Measurements from ENCODE around the gene HOXC10.

The HOXC10 gene

GRCh38 chr12:53977596-53978445 lies 7.1 kb upstream of the HOXC10 start:
- no peak for DNase-seq (ENCODE audit: low spot score)

GRCh38 chr12:53978477-53979356 lies 6.2 kb upstream of the HOXC10 start:
- DNase-seq (ENCODE audit: low spot score), result no peak

GRCh38 chr12:53980104-53980801 lies 4.7 kb upstream of the HOXC10 start:
- no peak for DNase-seq (ENCODE audit: low spot score)

GRCh38 chr12:53980802-53981496 lies 4.0 kb upstream of the HOXC10 start:
- DNase-seq (ENCODE audit: low spot score), result no peak

GRCh38 chr12:53981634-53982565 lies 3.0 kb upstream of the HOXC10 start:
- DNase-seq (ENCODE audit: low spot score), result no peak

GRCh38 chr12:53982648-53983567 lies 2.0 kb upstream of the HOXC10 start:
- DNase-seq (ENCODE audit: low spot score), result no peak

- DNase-seq (ENCODE audit: low spot score), result no peak
Measured at GRCh38 chr12:53983568-53983949, 1.4 kb upstream of the HOXC10 start.

- no peak for DNase-seq (ENCODE audit: low spot score)
Measured at GRCh38 chr12:53983950-53984572, 885 bp upstream of the HOXC10 start.

GRCh38 chr12:53985692-53985993 lies 697 bp downstream of the HOXC10 start:
- DNase-seq (ENCODE audit: low spot score), result no peak

- DNase-seq (ENCODE audit: low spot score), result no peak
Measured at GRCh38 chr12:53985994-53986685, 1.2 kb downstream of the HOXC10 start.

- no peak for DNase-seq (ENCODE audit: low spot score)
Measured at GRCh38 chr12:53986686-53987483, 1.9 kb downstream of the HOXC10 start.

GRCh38 chr12:53987787-53988230 lies 2.9 kb downstream of the HOXC10 start:
- no peak for DNase-seq (ENCODE audit: low spot score)

- DNase-seq (ENCODE audit: low spot score), result no peak
Measured at GRCh38 chr12:53988541-53989226, 3.7 kb downstream of the HOXC10 start.

GRCh38 chr12:53989227-53990113 lies 4.5 kb downstream of the HOXC10 start:
- DNase-seq (ENCODE audit: low spot score), result no peak

GRCh38 chr12:53990311-53991076 lies 5.5 kb downstream of the HOXC10 start:
- DNase-seq (ENCODE audit: low spot score), result no peak

Measured in CD4-positive, alpha-beta T cell treated with Interleukin-15 for 4 hours (primary cell).